GM13977 (cell line): ENCODE results near the gene FOXK1.
A peak's percentile ranks its signal among the peaks of the same experiment; 100 is the strongest.
"Not testable (repeated sequence)": the region's sequence is repeated elsewhere in the genome, so short reads cannot be mapped to it uniquely, and the experiment has no call there.

Source experiments
- DNase-seq: peaks from one replicate; pipeline ENCODE4 v3.0.0; 2012; ENCODE audit warnings: low spot score
- CTCF ChIP-seq: IDR thresholded peaks from 2 replicates; pipeline ENCODE4 v1.5.1; 2012; ENCODE audit warnings: mild to moderate bottlenecking, control low read depth; ENCODE audit not compliant: insufficient read depth; ENCODE audit errors: extremely low read depth, missing control alignments
- in situ Hi-C: fragments of 300-500 bp; cut with MboI; formaldehyde crosslinking; loops from one replicate; pipeline ENCODE4 v1.12.0; 2022; ENCODE audit warnings: low sequenced_read_pairs, low pct_unique_long_range_greater_than_20kb, mixed read lengths, inconsistent platforms; ENCODE audit not compliant: unreplicated experiment

Gene FOXK1

GRCh38 chr7:4667776-4668509 lies 14.2 kb upstream of the FOXK1 start:
- in situ Hi-C loops, result no loop called here
- no peak for TF ChIP-seq CTCF
- DNase-seq, result no peak

- in situ Hi-C loops, result no loop called here
Observed at GRCh38 chr7:4668510-4668847, 13.6 kb upstream of the FOXK1 start.

GRCh38 chr7:4670791-4671190 lies 11.3 kb upstream of the FOXK1 start:
- TF ChIP-seq CTCF, result no peak
- no peak for DNase-seq
- in situ Hi-C loops, result no loop called here

More at GRCh38 chr7:4668510-4668847, 13.6 kb upstream of the FOXK1 start:
- TF ChIP-seq CTCF, result no peak
- DNase-seq, result no peak

GRCh38 chr7:4675771-4676367 lies 6.2 kb upstream of the FOXK1 start:
- TF ChIP-seq CTCF, result no peak
- in situ Hi-C loops, result no loop called here
- no peak for DNase-seq

GRCh38 chr7:4677518-4677917 lies 4.6 kb upstream of the FOXK1 start:
- DNase-seq, in situ Hi-C loops: not testable (repeated sequence)

- no peak for TF ChIP-seq CTCF
- in situ Hi-C loops, result no loop called here
- DNase-seq, result no peak
Observed at GRCh38 chr7:4681218-4681851, 760 bp upstream of the FOXK1 start.

- DNase-seq, result no peak
- in situ Hi-C loops, result no loop called here
- peak; percentile 35 for TF ChIP-seq CTCF
Observed at GRCh38 chr7:4682621-4683042, 537 bp downstream of the FOXK1 start.
